WTC11 (cell line): Measurements from ENCODE around the gene ACOX2. TPM values are rescaled to one million over a fixed set of nuclear protein-coding genes. Genes with fewer than 3 reads are reported as not detected.

Experiments used
- ATAC-seq: fragments of 200-7000 bp; cut with Tn5 transposase; 2 replicates; pipeline ENCODE4 v1.10.0; 2021; ENCODE audit warnings: mild to moderate bottlenecking, moderate library complexity
- CTCF ChIA-PET: fragments of 300-600 bp; sonication (Branson Sonifier 250); formaldehyde crosslinking; loops from one replicate; lab custom pipeline; 2021; ENCODE audit warnings: antibody characterized with exemption; lab: Charles Lee
- POLR2A ChIA-PET: fragments of 350-600 bp; sonication (Branson Sonifier 250); formaldehyde crosslinking; loops from one replicate; lab custom pipeline; 2021; ENCODE audit warnings: antibody characterized with exemption; lab: Charles Lee
- DNase-seq: peaks from one replicate; pipeline ENCODE4 v3.0.0; 2021; ENCODE audit warnings: low spot score
- H3K27ac Mint-ChIP-seq: 2 replicates; pipeline ENCODE4 v1.8.0; 2021; ENCODE audit warnings: mixed read lengths
- H3K27me3 Mint-ChIP-seq: 2 replicates; pipeline ENCODE4 v1.8.0; 2021; ENCODE audit warnings: low read depth, mild to moderate bottlenecking, moderate library complexity, mixed read lengths
- H3K36me3 Mint-ChIP-seq: 2 replicates; pipeline ENCODE4 v1.8.0; 2021; ENCODE audit warnings: mixed read lengths
- H3K4me1 Mint-ChIP-seq: 2 replicates; pipeline ENCODE4 v1.8.0; 2022; ENCODE audit warnings: mixed read lengths
- H3K4me3 Mint-ChIP-seq: 2 replicates; pipeline ENCODE4 v1.8.0; 2021; ENCODE audit warnings: mild to moderate bottlenecking, moderate library complexity, mixed read lengths
- H3K9me3 Mint-ChIP-seq: 2 replicates; pipeline ENCODE4 v1.8.0; 2021; ENCODE audit warnings: mixed read lengths
- CBFB ChIP-seq: sonication (generic); formaldehyde crosslinking; IDR thresholded peaks from 2 replicates; pipeline ENCODE4 v1.8.1; 2022; ENCODE audit warnings: mild to moderate bottlenecking, low read depth, missing genetic modification reagents
- EMX1 ChIP-seq: fragments of 250-450 bp; sonication (Bioruptor Pico); IDR thresholded peaks from 2 replicates; pipeline ENCODE4 v1.8.0; 2021; ENCODE audit warnings: mild to moderate bottlenecking
- FOXK1 ChIP-seq: sonication (generic); formaldehyde crosslinking; IDR thresholded peaks from 2 replicates; pipeline ENCODE4 v1.8.0; 2022; ENCODE audit warnings: mild to moderate bottlenecking, moderate library complexity, missing genetic modification reagents
- FOXP1 ChIP-seq: sonication (generic); formaldehyde crosslinking; IDR thresholded peaks from 2 replicates; pipeline ENCODE4 v1.8.0; 2022; ENCODE audit warnings: missing genetic modification reagents, mild to moderate bottlenecking, moderate library complexity, borderline replicate concordance
- JAZF1 ChIP-seq: fragments of 250-450 bp; sonication (Bioruptor Pico); IDR thresholded peaks from 2 replicates; pipeline ENCODE4 v1.9.0; 2021; ENCODE audit warnings: moderate library complexity, mild to moderate bottlenecking, inconsistent platforms
- NFYB ChIP-seq: sonication (generic); formaldehyde crosslinking; conservative IDR thresholded peaks from 2 replicates; pipeline ENCODE4 v1.8.0; 2022; ENCODE audit warnings: low read depth, missing genetic modification reagents
- TEAD1 ChIP-seq: sonication (generic); formaldehyde crosslinking; IDR thresholded peaks from 2 replicates; pipeline ENCODE4 v1.8.0; 2022; ENCODE audit warnings: mild to moderate bottlenecking, missing genetic modification reagents
- TEAD4 ChIP-seq: sonication (generic); formaldehyde crosslinking; IDR thresholded peaks from 2 replicates; pipeline ENCODE4 v1.8.0; 2022; ENCODE audit warnings: mild to moderate bottlenecking, missing genetic modification reagents
- ZNF396 ChIP-seq: fragments of 250-450 bp; sonication (Bioruptor Pico); IDR thresholded peaks from 2 replicates; pipeline ENCODE4 v1.8.0; 2021; ENCODE audit warnings: mild to moderate bottlenecking, moderate library complexity, borderline replicate concordance
- total RNA-seq: library from RNA; stranded (reverse); gene quantifications from 3 replicates; pipeline ENCODE4 v1.2.3, GENCODE V29; 2021
- TF ChIP-seq, protein P1 (sequence below): sonication (generic); formaldehyde crosslinking; IDR thresholded peaks from 2 replicates; pipeline ENCODE4 v1.8.0; 2022; ENCODE audit warnings: mild to moderate bottlenecking, missing genetic modification reagents
- TF ChIP-seq, protein P2 (sequence below): sonication (generic); formaldehyde crosslinking; IDR thresholded peaks from 2 replicates; pipeline ENCODE4 v1.8.1; 2022; ENCODE audit warnings: low read depth, missing genetic modification reagents, borderline replicate concordance
- TF ChIP-seq, protein P3 (sequence below): fragments of 200-600 bp; IDR thresholded peaks from 2 replicates; pipeline ENCODE4 v1.8.0; 2022; ENCODE audit warnings: antibody characterized with exemption
- TF ChIP-seq, protein P4 (sequence below): fragments of 250-450 bp; sonication (Bioruptor Pico); IDR thresholded peaks from 2 replicates; pipeline ENCODE4 v1.9.0; 2021; ENCODE audit warnings: mild to moderate bottlenecking
- TF ChIP-seq, protein P5 (sequence below): fragments of 250-450 bp; sonication (Bioruptor Pico); IDR thresholded peaks from 2 replicates; pipeline ENCODE4 v1.9.0; 2021; ENCODE audit warnings: mild to moderate bottlenecking, borderline replicate concordance
- TF ChIP-seq, protein P6 (sequence below): sonication (generic); formaldehyde crosslinking; IDR thresholded peaks from 2 replicates; pipeline ENCODE4 v1.8.0; 2022; ENCODE audit warnings: missing genetic modification reagents
- TF ChIP-seq, protein P7 (sequence below): sonication (generic); formaldehyde crosslinking; IDR thresholded peaks from 2 replicates; pipeline ENCODE4 v1.8.0; 2022; ENCODE audit warnings: mild to moderate bottlenecking, missing genetic modification reagents

ACOX2 gene
- total RNA-seq, 1 experiment from 2014 or later: 1.1 TPM

DNA sequence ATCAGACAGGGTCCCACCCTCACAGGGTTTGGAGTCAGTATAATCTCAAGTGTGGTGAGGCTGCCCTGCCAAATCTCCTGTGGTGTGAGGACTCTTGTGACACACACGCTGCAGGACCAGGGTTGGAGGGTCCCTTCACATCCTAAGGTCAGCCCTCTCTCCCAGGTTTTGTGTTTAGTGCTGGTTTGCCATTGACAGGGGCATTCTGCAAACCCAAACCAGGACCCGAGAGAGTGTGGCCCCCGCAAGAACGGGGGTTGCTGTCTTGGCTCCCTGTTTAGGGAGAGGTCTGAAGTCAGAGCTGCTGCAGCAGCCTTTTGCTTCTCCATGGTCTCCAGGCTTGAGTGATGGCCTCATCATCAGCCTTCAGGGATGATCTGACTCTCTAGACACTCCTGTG is 25.5 kb upstream of the ACOX2 start (continued):
- TF ChIP-seq FOXP1 (CRISPR knock-in tag) (no peak), ZNF396 (no peak)

DNA sequence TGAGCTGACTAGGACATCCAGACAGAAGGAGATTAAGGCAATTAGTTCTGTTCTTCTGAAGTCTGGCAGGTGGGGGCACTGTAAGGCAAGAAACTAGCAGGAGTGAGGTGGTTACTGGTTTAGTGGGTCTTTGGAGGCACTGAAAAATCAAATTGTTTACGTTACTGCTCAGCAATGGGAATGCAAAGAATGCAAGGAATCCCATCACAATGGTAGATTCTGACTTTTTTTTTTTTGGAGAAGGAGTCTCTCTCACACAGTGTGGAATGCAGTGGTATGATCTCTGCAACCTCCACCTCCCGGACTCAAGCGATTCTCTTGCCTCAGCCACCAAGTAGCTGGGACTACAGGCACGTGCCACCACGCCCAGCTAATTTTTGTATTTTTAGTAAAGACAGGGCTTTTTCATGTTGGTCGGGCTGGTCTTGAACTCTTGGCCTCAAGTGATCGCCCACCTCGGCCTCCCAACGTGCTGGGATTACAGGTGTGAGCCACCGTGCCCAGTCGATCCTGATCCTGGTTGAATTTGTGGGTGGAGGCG is 23.9 kb upstream of the ACOX2 start:
- Mint-ChIP-seq H3K9me3 (peaks cover 12% of the 10 kb centered on the region), H3K27ac (peak overlapping the region; percentile 94), H3K4me3 (no peak overlapping the region), H3K4me1 (peaks cover 47% of the 10 kb centered on the region), H3K36me3 (peaks cover 2% of the 10 kb centered on the region; the same call in 1 of the 2 replicates), H3K27me3 (no peaks in the 10 kb centered on the region; the same call in 1 of the 2 replicates)
- DNase-seq (peak; percentile 79), ATAC-seq (peak; percentile 87)
- TF ChIP-seq TEAD1 (CRISPR knock-in tag) (peak; percentile 99), CBFB (CRISPR knock-in tag) (no peak), TEAD4 (peak; percentile 98), NFYB (CRISPR knock-in tag) (no peak), ZNF396 (0 out of 2 replicates have a peak, but pooled peaks have one; percentile 27), JAZF1 (CRISPR knock-in tag) (no peak), FOXK1 (CRISPR knock-in tag) (no peak), EMX1 (CRISPR knock-in tag) (no peak)
- TF ChIP-seq, protein P1, sequence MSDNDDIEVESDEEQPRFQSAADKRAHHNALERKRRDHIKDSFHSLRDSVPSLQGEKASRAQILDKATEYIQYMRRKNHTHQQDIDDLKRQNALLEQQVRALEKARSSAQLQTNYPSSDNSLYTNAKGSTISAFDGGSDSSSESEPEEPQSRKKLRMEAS (CRISPR knock-in tag): peak; percentile 83
- TF ChIP-seq, protein P2, sequence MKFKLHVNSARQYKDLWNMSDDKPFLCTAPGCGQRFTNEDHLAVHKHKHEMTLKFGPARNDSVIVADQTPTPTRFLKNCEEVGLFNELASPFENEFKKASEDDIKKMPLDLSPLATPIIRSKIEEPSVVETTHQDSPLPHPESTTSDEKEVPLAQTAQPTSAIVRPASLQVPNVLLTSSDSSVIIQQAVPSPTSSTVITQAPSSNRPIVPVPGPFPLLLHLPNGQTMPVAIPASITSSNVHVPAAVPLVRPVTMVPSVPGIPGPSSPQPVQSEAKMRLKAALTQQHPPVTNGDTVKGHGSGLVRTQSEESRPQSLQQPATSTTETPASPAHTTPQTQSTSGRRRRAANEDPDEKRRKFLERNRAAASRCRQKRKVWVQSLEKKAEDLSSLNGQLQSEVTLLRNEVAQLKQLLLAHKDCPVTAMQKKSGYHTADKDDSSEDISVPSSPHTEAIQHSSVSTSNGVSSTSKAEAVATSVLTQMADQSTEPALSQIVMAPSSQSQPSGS (CRISPR knock-in tag): no peak
- TF ChIP-seq, protein P3, sequence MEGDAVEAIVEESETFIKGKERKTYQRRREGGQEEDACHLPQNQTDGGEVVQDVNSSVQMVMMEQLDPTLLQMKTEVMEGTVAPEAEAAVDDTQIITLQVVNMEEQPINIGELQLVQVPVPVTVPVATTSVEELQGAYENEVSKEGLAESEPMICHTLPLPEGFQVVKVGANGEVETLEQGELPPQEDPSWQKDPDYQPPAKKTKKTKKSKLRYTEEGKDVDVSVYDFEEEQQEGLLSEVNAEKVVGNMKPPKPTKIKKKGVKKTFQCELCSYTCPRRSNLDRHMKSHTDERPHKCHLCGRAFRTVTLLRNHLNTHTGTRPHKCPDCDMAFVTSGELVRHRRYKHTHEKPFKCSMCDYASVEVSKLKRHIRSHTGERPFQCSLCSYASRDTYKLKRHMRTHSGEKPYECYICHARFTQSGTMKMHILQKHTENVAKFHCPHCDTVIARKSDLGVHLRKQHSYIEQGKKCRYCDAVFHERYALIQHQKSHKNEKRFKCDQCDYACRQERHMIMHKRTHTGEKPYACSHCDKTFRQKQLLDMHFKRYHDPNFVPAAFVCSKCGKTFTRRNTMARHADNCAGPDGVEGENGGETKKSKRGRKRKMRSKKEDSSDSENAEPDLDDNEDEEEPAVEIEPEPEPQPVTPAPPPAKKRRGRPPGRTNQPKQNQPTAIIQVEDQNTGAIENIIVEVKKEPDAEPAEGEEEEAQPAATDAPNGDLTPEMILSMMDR: no peak
- TF ChIP-seq, protein P4, sequence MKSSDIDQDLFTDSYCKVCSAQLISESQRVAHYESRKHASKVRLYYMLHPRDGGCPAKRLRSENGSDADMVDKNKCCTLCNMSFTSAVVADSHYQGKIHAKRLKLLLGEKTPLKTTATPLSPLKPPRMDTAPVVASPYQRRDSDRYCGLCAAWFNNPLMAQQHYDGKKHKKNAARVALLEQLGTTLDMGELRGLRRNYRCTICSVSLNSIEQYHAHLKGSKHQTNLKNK (CRISPR knock-in tag): no peak
- TF ChIP-seq, protein P5, sequence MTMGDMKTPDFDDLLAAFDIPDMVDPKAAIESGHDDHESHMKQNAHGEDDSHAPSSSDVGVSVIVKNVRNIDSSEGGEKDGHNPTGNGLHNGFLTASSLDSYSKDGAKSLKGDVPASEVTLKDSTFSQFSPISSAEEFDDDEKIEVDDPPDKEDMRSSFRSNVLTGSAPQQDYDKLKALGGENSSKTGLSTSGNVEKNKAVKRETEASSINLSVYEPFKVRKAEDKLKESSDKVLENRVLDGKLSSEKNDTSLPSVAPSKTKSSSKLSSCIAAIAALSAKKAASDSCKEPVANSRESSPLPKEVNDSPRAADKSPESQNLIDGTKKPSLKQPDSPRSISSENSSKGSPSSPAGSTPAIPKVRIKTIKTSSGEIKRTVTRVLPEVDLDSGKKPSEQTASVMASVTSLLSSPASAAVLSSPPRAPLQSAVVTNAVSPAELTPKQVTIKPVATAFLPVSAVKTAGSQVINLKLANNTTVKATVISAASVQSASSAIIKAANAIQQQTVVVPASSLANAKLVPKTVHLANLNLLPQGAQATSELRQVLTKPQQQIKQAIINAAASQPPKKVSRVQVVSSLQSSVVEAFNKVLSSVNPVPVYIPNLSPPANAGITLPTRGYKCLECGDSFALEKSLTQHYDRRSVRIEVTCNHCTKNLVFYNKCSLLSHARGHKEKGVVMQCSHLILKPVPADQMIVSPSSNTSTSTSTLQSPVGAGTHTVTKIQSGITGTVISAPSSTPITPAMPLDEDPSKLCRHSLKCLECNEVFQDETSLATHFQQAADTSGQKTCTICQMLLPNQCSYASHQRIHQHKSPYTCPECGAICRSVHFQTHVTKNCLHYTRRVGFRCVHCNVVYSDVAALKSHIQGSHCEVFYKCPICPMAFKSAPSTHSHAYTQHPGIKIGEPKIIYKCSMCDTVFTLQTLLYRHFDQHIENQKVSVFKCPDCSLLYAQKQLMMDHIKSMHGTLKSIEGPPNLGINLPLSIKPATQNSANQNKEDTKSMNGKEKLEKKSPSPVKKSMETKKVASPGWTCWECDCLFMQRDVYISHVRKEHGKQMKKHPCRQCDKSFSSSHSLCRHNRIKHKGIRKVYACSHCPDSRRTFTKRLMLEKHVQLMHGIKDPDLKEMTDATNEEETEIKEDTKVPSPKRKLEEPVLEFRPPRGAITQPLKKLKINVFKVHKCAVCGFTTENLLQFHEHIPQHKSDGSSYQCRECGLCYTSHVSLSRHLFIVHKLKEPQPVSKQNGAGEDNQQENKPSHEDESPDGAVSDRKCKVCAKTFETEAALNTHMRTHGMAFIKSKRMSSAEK (CRISPR knock-in tag): 0 out of 2 replicates have a peak, but pooled peaks have one; percentile 34
- TF ChIP-seq, protein P6, sequence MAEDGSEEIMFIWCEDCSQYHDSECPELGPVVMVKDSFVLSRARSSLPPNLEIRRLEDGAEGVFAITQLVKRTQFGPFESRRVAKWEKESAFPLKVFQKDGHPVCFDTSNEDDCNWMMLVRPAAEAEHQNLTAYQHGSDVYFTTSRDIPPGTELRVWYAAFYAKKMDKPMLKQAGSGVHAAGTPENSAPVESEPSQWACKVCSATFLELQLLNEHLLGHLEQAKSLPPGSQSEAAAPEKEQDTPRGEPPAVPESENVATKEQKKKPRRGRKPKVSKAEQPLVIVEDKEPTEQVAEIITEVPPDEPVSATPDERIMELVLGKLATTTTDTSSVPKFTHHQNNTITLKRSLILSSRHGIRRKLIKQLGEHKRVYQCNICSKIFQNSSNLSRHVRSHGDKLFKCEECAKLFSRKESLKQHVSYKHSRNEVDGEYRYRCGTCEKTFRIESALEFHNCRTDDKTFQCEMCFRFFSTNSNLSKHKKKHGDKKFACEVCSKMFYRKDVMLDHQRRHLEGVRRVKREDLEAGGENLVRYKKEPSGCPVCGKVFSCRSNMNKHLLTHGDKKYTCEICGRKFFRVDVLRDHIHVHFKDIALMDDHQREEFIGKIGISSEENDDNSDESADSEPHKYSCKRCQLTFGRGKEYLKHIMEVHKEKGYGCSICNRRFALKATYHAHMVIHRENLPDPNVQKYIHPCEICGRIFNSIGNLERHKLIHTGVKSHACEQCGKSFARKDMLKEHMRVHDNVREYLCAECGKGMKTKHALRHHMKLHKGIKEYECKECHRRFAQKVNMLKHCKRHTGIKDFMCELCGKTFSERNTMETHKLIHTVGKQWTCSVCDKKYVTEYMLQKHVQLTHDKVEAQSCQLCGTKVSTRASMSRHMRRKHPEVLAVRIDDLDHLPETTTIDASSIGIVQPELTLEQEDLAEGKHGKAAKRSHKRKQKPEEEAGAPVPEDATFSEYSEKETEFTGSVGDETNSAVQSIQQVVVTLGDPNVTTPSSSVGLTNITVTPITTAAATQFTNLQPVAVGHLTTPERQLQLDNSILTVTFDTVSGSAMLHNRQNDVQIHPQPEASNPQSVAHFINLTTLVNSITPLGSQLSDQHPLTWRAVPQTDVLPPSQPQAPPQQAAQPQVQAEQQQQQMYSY (CRISPR knock-in tag): no peak
- TF ChIP-seq, protein P7, sequence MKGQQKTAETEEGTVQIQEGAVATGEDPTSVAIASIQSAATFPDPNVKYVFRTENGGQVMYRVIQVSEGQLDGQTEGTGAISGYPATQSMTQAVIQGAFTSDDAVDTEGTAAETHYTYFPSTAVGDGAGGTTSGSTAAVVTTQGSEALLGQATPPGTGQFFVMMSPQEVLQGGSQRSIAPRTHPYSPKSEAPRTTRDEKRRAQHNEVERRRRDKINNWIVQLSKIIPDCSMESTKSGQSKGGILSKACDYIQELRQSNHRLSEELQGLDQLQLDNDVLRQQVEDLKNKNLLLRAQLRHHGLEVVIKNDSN: peak; percentile 53; the same call in 1 of the 2 replicates
- ChIA-PET POLR2A (interaction anchor here (1.0 to 1.9 kb wide), 2 partner anchors 13 to 25 kb away, joined by 3 to 4 read pairs; no protein-coding TSS in a partner anchor), CTCF (interaction anchor here (0.6 to 2.7 kb wide), 23 partner anchors 9 to 1871 kb away, joined by 3 to 39 read pairs (median 4); partner anchors contain the start of genes ACOX2, HTD2, KCTD6 and RPP14)
